Inflammatory macrophage (primary cell): Measurements from ENCODE around the gene MT1H.
"Not testable (repeated sequence)": the region's sequence is repeated elsewhere in the genome, so short reads cannot be mapped to it uniquely, and the experiment has no call there.

Source experiments
- DNase-seq, 2 donors: peaks; one replicate each; pipeline ENCODE4 v3.0.0-alpha.2; 2020 to 2022
- total RNA-seq, 18 experiments: gene quantifications; one replicate each; lab custom pipeline; 2026; ENCODE audit warnings: mixed read lengths in 6 of 18, inconsistent platforms in 2 of 18; lab: John Stamatoyannopoulos, UW

MT1H gene
- 0.31 to 16.6 (median 1.3) reads per million in 18 experiments for total RNA-seq

DNA sequence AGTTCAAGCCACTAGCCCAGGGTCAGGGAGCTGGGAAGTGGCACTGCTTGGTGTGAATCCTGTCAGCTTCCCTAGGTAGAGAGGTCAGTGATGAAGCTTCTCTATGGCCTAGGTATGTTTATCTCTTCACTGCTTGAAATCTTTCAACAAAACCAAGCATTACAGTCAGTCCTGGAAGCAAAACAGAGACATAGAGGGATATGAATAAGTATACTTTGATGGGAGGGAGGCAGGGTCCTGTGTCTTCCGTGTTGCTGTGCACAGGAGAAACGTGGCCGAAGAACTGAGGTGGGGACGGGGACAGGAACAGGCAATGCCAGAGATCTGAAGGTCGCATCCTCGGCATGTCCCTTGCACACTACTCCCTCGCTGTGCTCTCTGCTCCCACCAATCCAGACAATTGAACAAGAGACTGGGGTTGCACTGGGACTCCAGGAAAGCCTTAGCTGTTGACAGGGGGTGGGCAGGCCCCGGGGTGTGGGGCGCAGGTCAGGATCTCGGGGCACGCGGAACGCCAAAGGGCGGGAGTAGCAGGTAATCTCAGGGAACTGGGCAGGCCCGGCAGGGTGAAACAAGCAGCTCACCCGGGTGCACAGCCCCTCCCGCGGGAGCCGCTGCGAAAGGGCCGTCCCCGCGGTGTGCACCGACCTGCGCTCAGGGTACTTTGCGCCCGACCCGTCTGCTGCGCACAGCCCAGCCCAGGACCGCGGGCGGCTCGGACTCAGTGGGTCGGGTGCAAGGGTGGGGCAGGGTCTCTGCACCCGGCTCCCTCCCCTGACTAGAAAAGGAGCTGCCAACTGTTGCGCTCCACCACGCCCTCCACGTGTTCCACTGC lies at the start of gene MT1H:
Gene MT1H, plus strand, starts transcription at position 810 of the 835 bp plus-strand sequence. CDS start 71 bp downstream, outside the sequence.
- peak in 1 of 2 donors; percentile 8 for DNase-seq

DNA sequence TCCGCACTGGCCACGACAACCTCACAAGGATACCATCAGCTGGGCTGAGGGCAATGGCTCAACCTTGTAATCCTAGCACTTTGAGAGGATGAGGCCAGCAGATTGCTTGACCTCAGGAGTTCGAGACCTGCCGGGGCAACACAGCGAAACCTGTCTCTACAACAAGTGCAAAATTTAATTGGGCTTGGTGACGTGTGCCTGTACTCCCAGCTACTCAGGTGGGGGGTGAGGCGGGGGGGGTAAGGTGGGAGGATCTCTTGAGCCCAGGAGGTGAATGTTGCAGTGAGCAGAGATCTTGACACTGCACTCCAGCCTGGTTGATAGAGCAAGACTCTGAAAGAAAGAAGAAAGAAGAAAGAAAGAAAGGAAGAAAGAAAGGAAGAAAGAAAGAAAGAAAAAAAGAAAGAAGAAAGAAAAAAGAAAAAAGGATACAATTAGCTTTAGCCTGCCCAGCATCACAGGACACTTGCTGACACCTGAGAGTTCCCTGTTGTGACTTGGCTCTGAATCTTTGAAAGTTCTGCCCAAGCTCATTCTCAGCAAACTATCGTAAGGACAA lies 49.2 kb upstream of the MT1H start:
- no peak for DNase-seq

DNA sequence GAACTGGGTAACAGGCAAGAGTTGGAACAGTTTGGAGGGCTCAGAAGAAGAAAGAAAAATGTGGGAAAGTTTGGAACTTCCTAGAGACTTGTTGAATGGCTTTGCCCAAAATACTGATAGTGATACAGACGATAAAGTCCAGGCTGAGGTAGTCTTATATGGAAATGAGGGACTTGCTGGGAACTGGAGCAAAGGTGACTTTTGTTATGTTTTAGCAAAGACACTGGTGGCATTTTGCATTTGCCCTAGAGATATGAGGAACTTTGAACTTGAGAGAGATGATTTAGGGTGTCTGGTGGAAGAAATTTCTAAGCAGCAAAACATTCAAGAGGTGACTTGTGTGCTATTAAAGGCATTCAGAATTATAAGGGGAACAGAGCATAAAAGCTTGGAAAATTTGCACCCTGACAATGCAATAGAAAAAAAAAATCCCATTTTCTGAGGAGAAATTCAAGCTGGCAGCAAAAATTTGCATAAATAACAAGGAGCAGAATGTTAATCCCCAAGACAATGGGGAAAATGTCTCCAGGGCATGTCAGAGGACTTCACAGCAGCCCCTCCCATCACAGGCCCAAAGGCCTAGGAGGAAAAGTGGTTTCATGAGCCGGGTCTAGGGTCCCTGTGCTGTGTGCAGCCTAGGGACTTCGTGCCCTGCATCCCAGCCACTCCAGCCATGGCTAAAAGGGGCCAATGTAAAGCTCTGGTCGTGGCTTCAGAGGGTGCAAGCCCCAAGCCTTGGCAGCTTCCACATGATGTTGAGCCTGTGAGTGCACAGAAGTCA lies 47.8 kb upstream of the MT1H start:
- DNase-seq = not testable (repeated sequence)

DNA sequence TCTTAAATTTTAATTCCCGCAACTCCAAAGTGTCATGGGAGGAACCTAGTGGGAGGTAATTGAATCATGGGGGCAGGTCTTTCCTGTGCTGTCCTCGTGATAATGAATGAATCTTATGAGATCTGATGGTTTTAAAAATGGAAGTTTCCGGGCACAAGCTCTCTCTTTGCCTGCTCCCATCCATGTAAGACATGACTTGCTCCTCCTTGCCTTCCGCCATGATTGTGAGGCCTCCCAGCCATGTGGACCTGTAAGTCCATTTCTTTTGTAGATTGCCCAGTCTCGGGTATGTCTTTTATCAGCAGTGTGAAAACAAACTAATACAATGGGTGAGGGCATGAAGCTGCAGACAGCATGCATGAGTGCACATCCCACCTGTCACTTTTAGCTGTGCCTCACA lies 46.4 kb upstream of the MT1H start:
- not testable (repeated sequence) for DNase-seq

DNA sequence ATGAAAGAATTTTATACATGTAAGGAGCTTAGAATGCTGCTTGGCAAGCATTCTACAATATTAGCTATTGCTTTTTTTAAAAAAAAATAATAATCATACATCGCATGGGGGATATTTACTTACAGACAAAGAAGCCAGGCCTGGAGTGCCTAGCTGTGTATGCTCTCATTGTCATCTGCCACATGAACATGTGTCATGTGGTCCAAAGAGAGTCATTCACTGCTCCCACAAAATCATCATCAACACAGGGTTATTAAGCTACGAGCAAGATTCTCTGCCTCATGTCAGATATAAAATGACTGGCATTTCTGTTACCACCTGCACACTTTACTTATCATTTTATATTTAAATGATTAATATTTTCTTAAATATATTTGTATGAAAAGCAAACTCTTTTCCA lies 46.0 kb upstream of the MT1H start:
- peak in 1 of 2 donors; percentile 38 for DNase-seq

DNA sequence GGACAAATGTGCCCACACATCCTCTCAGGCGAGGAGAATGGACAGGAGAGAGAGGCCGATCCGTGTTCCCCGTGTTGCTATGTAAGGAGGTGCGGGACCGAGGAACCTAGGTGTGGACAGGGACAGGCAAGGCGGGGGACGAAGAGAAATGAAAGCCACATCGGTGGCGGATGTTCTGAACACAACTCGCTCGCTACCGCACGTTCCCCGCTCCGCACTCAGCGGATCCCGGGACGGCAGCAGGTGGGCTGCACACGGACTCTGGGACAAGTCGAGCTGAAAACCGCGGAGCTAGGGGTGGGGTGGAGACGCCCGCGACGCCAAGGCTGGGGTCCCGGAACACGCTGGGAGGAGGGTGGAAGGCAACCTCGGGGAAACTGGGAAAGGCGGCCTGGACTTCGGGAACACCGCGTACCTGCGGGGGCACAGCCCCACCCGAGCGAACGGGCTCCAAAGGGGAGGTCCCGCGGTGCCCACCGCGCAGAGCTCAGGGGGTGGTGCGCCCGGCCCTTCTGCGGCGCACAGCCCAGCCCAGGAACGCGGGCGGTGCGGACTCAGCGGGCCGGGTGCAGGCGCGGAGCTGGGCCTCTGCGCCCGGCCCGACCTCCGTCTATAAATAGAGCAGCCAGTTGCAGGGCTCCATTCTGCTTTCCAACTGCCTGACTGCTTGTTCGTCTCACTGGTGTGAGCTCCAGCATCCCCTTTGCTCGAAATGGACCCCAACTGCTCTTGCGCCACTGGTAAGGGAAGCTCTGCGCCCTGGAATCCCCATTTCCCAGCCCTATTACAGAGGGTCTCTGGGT lies 44.3 kb upstream of the MT1H start, which contains the start of gene MT1E:
Gene MT1E, plus strand, starts transcription at position 642 of the 803 bp plus-strand sequence. Its CDS starts 71 bp downstream, at position 713.
- DNase-seq = peak; percentile 82 to 84

DNA sequence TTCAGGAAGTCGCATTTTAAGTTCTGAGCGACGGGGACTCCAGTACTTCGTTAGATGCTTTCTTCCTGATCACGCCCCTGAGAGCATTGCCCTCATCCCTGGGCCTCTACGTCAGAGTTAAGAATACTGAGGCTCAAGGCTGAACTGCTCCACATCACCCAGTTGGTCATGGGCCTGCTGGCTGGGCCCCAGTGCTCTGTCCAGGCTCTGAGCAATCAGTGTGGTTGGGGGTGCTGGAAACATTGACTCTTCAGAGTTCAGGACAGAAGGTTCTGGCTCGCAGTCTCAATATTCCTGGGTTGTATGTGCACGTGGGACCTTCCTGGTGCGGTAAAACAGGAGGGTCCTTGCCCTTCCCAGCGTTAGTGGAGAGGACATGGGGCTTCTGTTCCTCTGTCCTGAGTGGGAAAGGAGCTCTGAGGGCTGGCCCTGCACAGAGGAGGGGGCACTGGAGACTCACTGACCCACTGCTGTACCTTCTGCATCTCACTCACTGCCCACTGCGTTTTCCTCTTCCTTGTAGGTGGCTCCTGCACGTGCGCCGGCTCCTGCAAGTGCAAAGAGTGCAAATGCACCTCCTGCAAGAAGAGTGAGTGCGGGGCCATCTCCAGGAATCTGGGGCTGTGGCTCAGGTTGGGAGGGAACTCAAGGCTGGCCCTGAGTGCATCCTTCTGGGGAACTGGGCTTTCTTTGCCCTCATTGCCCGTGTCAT lies 43.5 kb upstream of the MT1H start:
- no peak for DNase-seq

DNA sequence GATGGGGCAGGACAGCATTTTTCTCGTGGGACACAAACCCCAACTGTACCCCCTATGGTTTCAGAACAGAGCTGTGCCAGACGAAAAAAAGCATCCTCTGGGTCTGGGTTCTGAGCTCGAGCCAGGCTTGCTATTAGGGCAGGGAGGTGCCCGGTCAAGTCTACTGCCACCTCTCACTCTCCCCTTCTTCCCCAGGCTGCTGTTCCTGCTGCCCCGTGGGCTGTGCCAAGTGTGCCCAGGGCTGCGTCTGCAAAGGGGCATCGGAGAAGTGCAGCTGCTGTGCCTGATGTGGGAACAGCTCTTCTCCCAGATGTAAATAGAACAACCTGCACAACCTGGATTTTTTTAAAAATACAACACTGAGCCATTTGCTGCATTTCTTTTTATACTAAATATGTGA lies 42.9 kb upstream of the MT1H start:
- DNase-seq = no peak

DNA sequence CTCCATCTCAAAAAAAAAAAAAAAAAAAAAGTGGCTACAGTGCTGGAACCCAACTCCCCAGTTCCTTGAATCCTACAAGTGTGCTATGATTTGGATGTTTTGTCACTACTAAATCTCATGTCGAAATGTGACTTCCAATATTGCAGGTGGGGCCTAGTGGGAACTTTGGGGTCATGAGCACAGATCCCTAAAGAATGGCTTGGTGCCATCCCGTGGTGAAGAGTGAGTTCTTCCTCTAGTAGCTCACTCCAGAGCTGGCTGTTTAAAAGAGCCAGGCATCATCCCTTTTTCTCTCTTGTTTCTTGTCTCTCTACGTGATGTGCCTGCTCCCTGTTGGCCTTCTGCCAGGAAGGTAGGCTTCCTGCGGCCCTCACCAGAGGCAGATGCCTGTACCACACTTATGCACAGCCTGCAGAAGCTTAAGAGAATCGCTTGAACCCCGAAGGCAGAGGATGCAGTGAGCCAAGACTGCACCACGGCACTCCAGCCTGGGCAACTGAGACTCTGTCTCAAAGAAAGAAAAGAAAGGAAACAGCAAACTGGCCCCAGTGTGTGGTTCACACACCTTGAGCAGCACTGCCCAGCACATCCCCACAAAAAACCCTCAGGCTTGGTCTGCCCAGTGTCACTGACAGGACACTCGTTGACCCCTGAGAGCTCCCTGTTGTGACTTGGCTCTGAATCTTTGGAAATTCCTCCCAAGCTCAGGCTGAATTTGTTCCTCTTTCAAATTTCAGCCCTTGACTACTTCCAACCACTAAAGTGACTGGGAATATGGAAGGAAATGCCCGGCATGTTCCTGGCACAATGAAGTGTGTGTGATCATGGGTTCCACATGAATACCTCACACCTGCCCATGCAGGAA lies 40.9 kb upstream of the MT1H start:
- no peak for DNase-seq

DNA sequence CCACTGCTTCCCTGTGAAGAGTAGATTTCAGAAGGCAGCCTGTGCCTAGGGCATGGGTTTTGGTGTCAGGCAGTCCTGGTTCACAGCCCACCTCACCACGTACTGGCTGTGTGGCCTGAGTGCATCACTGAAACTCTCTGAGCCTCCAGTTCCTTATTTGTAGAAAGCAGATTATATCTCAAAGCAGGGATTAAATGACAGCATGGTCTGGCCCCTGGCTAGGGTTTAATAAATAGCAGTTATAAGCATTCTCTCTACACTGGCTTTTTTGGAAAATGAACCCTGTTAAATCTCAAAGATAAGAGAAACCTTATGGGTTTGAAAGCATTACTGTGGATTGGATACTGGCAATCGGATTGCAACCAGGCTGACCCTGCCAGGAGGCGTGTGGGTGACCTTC lies 40.1 kb upstream of the MT1H start:
- no peak for DNase-seq

DNA sequence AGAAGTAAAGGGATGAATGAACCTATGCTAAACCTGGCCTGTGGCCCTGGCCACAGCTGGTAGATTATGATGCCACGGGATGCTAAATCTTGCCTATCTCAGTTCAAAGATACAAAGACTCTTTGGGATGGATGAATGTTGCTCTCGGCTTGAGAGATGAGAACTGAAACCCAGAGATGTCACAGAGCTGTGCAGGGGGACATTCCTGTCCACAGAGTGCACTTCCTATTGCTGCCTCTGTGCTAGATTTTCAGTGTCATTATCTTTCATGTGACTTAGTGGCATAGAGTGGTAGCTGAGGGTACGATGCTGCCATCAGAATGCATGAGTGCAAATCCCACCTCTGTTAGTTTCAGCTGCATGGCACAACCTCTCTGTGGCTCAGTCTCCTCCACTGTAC lies 39.5 kb upstream of the MT1H start:
- DNase-seq = no peak

DNA sequence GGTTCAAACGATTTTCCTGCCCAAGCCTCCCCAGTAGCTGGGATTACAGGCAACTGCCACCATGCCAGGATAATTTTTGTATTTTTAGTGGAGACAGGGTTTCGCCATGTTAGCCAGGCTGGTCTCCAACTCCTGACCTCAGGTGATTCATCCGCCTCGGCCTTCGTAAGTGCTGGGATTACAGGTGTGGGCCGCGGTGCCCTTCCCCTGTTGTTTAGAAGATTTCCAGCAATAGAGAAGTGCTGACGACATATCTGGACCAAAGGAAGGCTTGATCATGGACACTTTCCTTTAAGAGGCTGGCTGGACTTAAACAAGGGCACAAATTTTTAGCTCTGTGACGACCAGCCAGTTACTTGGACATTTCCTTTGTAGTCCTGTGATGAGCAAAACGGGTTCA lies 38.4 kb upstream of the MT1H start:
- DNase-seq = no peak

DNA sequence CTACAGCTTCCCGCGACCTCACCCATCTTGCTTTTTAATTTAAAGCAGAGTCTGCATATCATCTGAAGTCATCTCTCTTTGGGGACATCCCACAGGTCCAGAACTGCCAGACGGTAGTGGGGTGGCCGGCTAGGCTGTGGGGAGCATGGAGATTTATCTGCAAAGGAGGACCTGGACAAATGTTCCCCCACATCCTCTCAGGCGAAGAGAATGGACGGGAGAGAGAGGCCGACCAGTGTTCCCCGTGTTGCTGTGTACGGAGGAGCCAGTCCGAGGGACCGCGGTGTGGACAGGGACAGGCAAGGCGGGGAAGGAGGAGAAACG lies 37.8 kb upstream of the MT1H start:
- DNase-seq = no peak

DNA sequence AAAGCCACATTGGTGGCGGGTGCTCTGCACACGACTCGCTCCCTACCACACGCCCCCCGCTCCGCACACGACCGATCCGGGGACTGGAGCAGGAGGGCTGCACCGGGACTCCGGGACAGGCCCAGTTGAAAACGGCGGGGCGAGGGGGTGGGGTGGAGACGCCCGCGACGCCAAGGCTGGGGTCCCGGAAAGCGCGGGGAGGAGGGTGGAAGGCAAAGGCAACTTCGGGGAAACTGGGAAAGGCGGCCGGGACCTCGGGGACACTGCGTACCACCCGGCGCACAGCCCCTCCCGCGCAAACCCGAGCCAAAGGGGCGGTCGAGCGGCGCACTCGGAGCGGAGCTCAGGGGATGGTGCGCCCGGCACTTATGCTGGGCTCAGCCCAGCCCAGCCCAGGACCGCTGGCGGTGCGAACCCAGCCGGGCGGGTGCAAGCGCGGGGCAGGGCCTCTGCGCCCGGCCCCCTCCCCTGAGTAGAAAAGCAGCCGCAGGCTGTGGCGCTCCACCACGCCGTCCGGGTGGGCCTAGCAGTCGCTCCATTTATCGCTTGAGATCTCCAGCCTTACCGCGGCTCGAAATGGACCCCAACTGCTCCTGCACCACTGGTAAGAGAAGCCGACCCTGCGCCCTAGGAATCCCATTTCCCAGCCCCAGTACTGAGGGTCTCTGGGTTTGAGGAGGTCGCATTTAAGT lies 37.3 kb upstream of the MT1H start, which contains the start of gene MT1M:
Gene MT1M, plus strand, starts transcription at position 504 of the 692 bp plus-strand sequence. Its CDS starts 73 bp downstream, at position 577.
- DNase-seq = no peak

DNA sequence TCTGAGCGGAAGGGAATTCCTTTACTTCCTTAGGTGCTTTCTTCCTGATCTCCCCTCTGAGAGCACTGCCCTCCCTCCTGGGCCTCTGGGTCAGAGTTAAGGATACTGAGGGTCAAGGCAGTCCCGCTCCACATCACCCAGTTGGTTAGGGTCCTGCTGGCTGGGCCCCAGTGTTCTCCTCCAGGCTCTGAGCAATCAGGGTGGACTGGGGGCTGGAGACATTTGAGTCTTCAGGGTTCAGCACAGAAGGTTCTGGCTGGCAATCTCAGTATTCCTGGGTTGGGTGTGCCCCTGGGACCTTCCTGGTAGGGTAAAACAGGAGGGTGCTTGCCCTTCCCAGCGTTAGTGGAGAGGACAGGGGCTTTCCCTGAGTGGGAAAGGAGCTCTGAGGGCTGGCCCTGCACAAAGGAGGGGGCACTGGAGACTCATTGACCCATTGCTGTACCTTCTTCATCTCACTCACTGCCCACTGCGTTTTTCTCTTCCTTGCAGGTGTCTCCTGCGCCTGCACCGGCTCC lies 36.7 kb upstream of the MT1H start:
- no peak for DNase-seq

DNA sequence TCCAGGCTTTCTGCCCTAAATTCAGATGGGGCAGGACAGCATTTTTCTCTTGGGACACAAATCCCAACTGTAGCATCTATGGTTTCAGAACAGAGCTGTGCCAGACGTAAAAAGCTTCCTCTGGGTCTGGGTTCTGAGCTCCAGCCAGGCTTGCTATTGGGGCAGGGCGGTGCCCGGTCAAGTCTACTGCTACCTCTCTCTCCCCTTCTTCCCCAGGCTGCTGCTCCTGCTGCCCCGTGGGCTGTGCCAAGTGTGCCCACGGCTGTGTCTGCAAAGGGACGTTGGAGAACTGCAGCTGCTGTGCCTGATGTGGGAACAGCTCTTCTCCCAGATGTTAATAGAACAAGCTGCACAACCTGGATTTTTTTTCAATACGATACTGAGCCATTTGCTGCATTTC lies 36.1 kb upstream of the MT1H start:
- DNase-seq = no peak

DNA sequence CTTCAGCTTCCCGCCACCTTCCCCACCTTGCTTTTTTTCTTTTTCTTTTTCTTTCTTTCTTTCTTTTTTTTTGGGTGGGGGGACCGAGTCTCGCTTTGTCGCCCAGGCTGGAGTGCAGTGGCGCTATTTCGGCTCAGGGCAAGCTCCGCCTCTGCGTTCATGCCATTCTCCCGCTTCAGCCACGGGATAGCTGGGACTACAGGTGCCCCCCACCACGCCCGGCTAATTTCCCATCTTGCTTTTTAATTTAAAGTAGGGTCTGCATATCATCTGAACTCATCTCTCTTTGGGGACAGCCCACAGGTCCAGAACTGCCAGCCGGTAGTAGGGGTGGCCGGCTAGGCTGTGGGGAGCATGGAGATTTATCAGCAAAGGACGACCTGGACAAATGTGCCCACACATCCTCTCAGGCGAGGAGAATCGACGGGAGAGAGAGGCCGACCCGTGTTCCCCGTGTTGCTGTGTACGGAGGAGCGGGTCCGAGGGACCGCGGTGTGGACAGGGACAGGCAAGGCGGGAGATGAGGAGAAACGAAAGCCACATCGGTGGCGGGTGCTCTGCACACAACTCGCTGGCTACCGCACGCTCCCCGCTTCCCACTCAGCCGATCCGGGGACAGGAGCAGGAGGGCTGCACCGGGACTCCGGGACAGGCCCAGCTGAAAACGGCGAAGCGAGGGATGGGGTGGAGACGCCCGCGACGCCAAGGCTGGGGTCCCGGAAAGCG lies 34.7 kb upstream of the MT1H start:
- no peak for DNase-seq

DNA sequence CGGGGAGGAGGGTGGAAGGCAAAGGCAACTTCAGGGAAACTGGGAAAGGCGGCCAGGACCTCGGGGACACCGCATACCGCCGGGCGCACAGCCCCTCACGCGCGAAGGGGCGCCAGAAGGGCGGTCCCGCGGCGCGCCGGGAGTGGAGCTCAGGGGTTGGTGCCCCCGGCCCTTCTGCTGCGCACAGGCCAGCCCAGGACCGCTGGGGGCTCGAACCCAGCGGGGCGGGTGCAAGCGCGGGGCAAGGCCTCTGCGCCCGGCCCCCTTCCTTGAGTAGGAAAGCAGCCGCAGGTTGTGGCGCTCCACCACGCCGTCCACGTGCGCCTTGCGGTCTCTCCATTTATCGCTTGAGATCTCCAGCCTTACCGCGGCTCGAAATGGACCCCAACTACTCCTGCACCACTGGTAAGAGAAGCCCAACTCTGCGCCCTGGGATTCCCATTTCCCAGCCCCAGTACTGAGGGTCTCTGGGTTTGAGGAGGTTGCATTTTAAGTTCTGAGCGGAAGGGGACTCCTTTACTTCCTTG lies 34.1 kb upstream of the MT1H start:
- DNase-seq = no peak
